Liver (tissue), 9 donors: Measurements from ENCODE around the gene DSCAM. TPM values are rescaled to one million over a fixed set of nuclear protein-coding genes. Genes with fewer than 3 reads are reported as not detected.

Experiments
- DNase-seq: peaks from one replicate; pipeline ENCODE4 v3.0.0-alpha.2; 2017; ENCODE audit warnings: low spot score
- H3K27ac ChIP-seq, 2 donors: one replicate each; pipeline ENCODE4 v1.7.0; 2013; ENCODE audit warnings: inconsistent platforms in 2 of 2, low read length in 2 of 2, control low read depth in 1 of 2, low read depth in 1 of 2, mild to moderate bottlenecking in 1 of 2
- H3K27me3 ChIP-seq, 4 donors: one replicate each; pipeline versions ENCODE4 v1.6.1 to v1.7.0; 2013; ENCODE audit warnings: low read length in 3 of 4, inconsistent platforms in 1 of 4, mild to moderate bottlenecking in 1 of 4, moderate library complexity in 1 of 4; ENCODE audit not compliant: control insufficient read depth in 4 of 4, insufficient read depth in 4 of 4
- H3K36me3 ChIP-seq, 4 donors: one replicate each; pipeline versions ENCODE4 v1.6.1 to v1.7.0; 2013; ENCODE audit warnings: low read length in 3 of 4, mild to moderate bottlenecking in 3 of 4, low read depth in 1 of 4, moderate library complexity in 1 of 4; ENCODE audit not compliant: control insufficient read depth in 4 of 4, insufficient read depth in 3 of 4
- H3K4me1 ChIP-seq, 4 donors: one replicate each; pipeline versions ENCODE4 v1.6.1 to v1.7.0; 2013; ENCODE audit warnings: low read length in 3 of 4, mild to moderate bottlenecking in 3 of 4, moderate library complexity in 1 of 4; ENCODE audit not compliant: control insufficient read depth in 4 of 4, insufficient read depth in 4 of 4
- H3K4me3 ChIP-seq, 3 donors: one replicate each; pipeline versions ENCODE4 v1.6.1 to v1.7.0; 2013; ENCODE audit warnings: low read length in 3 of 3, control low read depth in 1 of 3, low read depth in 1 of 3, mild to moderate bottlenecking in 1 of 3
- H3K9ac ChIP-seq, 2 donors: one replicate each; pipeline ENCODE4 v1.7.0; 2013; ENCODE audit warnings: low read length in 2 of 2, mild to moderate bottlenecking in 2 of 2, moderate library complexity in 2 of 2, control low read depth in 1 of 2, low read depth in 1 of 2
- H3K9me3 ChIP-seq, 4 donors: one replicate each; pipeline versions ENCODE4 v1.6.1 to v1.7.0; 2013; ENCODE audit warnings: low read length in 3 of 4; ENCODE audit not compliant: control insufficient read depth in 4 of 4
- ATF3 ChIP-seq: IDR thresholded peaks from 2 replicates; pipeline ENCODE4 v1.6.1; 2016; ENCODE audit warnings: antibody characterized with exemption
- CTCF ChIP-seq: fragments of 150-350 bp; IDR thresholded peaks from 2 replicates; pipeline ENCODE4 v1.5.1; 2017; ENCODE audit warnings: improper control_type of control experiment, low read depth, low read length; ENCODE audit not compliant: missing input control
- EGR1 ChIP-seq, 2 donors: IDR thresholded peaks; 2 replicates each; pipeline ENCODE4 v1.6.1; 2016 to 2018; ENCODE audit warnings: antibody characterized with exemption in 2 of 2, low read depth in 2 of 2
- FOXA1 ChIP-seq: IDR thresholded peaks from 2 replicates; pipeline ENCODE4 v1.6.1; 2016; ENCODE audit warnings: antibody characterized with exemption
- FOXA2 ChIP-seq: IDR thresholded peaks from 2 replicates; pipeline ENCODE4 v1.6.1; 2016; ENCODE audit warnings: antibody characterized with exemption
- JUND ChIP-seq, 2 donors: IDR thresholded peaks; 2 replicates each; pipeline ENCODE4 v1.6.1; 2016; ENCODE audit warnings: antibody characterized with exemption in 2 of 2
- MAX ChIP-seq: IDR thresholded peaks from 2 replicates; pipeline ENCODE4 v1.6.1; 2016; ENCODE audit warnings: antibody characterized with exemption
- NR2F2 ChIP-seq: IDR thresholded peaks from 2 replicates; pipeline ENCODE4 v1.6.1; 2016; ENCODE audit warnings: antibody characterized with exemption
- RAD21 ChIP-seq, 2 donors: IDR thresholded peaks; 2 replicates each; pipeline ENCODE4 v1.6.1; 2016; ENCODE audit warnings: antibody characterized with exemption in 2 of 2, mild to moderate bottlenecking in 2 of 2
- REST ChIP-seq: IDR thresholded peaks from 2 replicates; pipeline ENCODE4 v1.6.1; 2016; ENCODE audit warnings: antibody characterized with exemption, mild to moderate bottlenecking
- TAF1 ChIP-seq: conservative IDR thresholded peaks from 2 replicates; pipeline ENCODE4 v1.6.1; 2016; ENCODE audit warnings: antibody characterized with exemption, mild to moderate bottlenecking
- YY1 ChIP-seq: IDR thresholded peaks from 2 replicates; pipeline ENCODE4 v1.6.1; 2016; ENCODE audit warnings: antibody characterized with exemption, mild to moderate bottlenecking
- ZBTB33 ChIP-seq: IDR thresholded peaks from 2 replicates; pipeline ENCODE4 v1.6.1; 2016; ENCODE audit warnings: antibody characterized with exemption
- WGBS: extraction: QIAGEN DNeasy Blood & Tissue Kit; methylation state at CpG from one replicate; pipeline ENCODE4 v1.1.7; 2013; 5-methylcytosine and 5-hydroxymethylcytosine counted together
- polyA plus RNA-seq, 2 donors: library from polyadenylated mRNA; stranded (reverse) in 1 of 2; unstranded in 1 of 2; fragments of 200-250 nt in 1 of 2; fragments of >200 nt in 1 of 2; fragmentation: Nextera tagmentation in 1 of 2; extraction: Ambion mirVana in 1 of 2; gene quantifications; one replicate each; pipeline versions ENCODE4 v1.2.1 to v1.2.3, GENCODE V29; 2013 to 2015
- total RNA-seq, 2 donors: library from RNA; depleted of rRNA; stranded (reverse); fragments of >200 nt; gene quantifications; one replicate each; pipeline ENCODE4 v1.2.3, GENCODE V29; 2014
- donor health status: healthy.
- donor health status: healthy.
- donor health status: healthy.
- donor health status: healthy.
- donor health status: healthy.

DSCAM gene
- total and polyA plus RNA-seq, 4 donors: 0.02 to 0.23 (median 0.10) TPM

- WGBS: 28% methylated on average over 1 of the region's 1 CpG
- H3K4me1 ChIP-seq: no peaks in the 10 kb centered on the region
Measured at GRCh38 chr21:40623528-40623927, 223.4 kb downstream of the DSCAM start.

More at GRCh38 chr21:40623528-40623927, 223.4 kb downstream of the DSCAM start:
- Histone ChIP-seq H3K27me3 (peaks cover 0 to 4% (median 1%) of the 10 kb centered on the region in 4 donors), H3K27ac (no peak overlapping the region), H3K36me3 (no peaks in the 10 kb centered on the region), H3K9ac (no peak overlapping the region), H3K4me3 (no peak overlapping the region), H3K9me3 (peaks cover 0 to 2% (median 0%) of the 10 kb centered on the region in 4 donors)
- no peak for TF ChIP-seq YY1
- TF ChIP-seq NR2F2: no peak
- no peak for TF ChIP-seq ATF3
- TF ChIP-seq REST: no peak
- no peak for TF ChIP-seq RAD21 (IDR thresholded peaks at IDR 0.05)
- no peak for TF ChIP-seq ZBTB33
- no peak for TF ChIP-seq CTCF
- no peak for TF ChIP-seq MAX
- no peak for TF ChIP-seq EGR1 (IDR thresholded peaks at IDR 0.05; ENCODE audit: low read depth in 2 of 2)
- no peak for TF ChIP-seq JUND (IDR thresholded peaks at IDR 0.05)
- TF ChIP-seq FOXA2: no peak
- TF ChIP-seq TAF1: no peak
- TF ChIP-seq FOXA1: no peak
- no peak for DNase-seq
